Muscle layer of duodenum (tissue), 2 donors: Measurements from ENCODE around the gene KRTAP13-1.

Experiments
- H3K27ac ChIP-seq: one replicate; pipeline ENCODE4 v1.7.0; 2013; ENCODE audit warnings: mild to moderate bottlenecking, low read length
- H3K27me3 ChIP-seq: one replicate; pipeline ENCODE4 v1.7.0; 2013; ENCODE audit warnings: low read depth, mild to moderate bottlenecking, control low read depth, low read length
- H3K36me3 ChIP-seq, 2 donors: one replicate each; pipeline ENCODE4 v1.7.0; 2013; ENCODE audit warnings: low read length in 2 of 2, control low read depth in 1 of 2, mild to moderate bottlenecking in 1 of 2; ENCODE audit not compliant: insufficient read depth in 2 of 2, control insufficient read depth in 1 of 2
- H3K4me1 ChIP-seq, 2 donors: one replicate each; pipeline ENCODE4 v1.7.0; 2013; ENCODE audit warnings: low read length in 2 of 2, mild to moderate bottlenecking in 2 of 2, control low read depth in 1 of 2, moderate library complexity in 1 of 2; ENCODE audit not compliant: insufficient read depth in 2 of 2, control insufficient read depth in 1 of 2
- H3K4me3 ChIP-seq, 2 donors: one replicate each; pipeline ENCODE4 v1.7.0; 2013; ENCODE audit warnings: low read length in 2 of 2, low read depth in 1 of 2, mild to moderate bottlenecking in 1 of 2
- H3K9me3 ChIP-seq, 2 donors: one replicate each; pipeline ENCODE4 v1.7.0; 2013; ENCODE audit warnings: low read length in 2 of 2, control low read depth in 1 of 2, mild to moderate bottlenecking in 1 of 2; ENCODE audit not compliant: control insufficient read depth in 1 of 2
- donor health status: healthy.

Gene KRTAP13-1

GRCh38 chr21:30425826-30426225, 30.0 kb downstream of the KRTAP13-1 start, which contains the start of gene KRTAP13-3:
TSS of gene KRTAP13-3 (minus strand) at chr21:30425926. CDS start at chr21:30425912, 14 bp downstream.
- Histone ChIP-seq H3K27me3 (no peaks in the 10 kb centered on the region), H3K4me1 (no peaks in the 10 kb centered on the region), H3K9me3 (no peaks in the 10 kb centered on the region), H3K27ac (no peak within 1 kb of the TSS), H3K36me3 (no peaks in the 10 kb centered on the region), H3K4me3 (no peak within 1 kb of the TSS)

GRCh38 chr21:30426731-30427130, 30.9 kb downstream of the KRTAP13-1 start:
- Histone ChIP-seq H3K9me3 (no peaks in the 10 kb centered on the region), H3K4me3 (no peak overlapping the region), H3K36me3 (no peaks in the 10 kb centered on the region), H3K27ac (no peak overlapping the region), H3K4me1 (no peaks in the 10 kb centered on the region), H3K27me3 (no peaks in the 10 kb centered on the region)

- no peaks in the 10 kb centered on the region for H3K27me3 ChIP-seq
- H3K36me3 ChIP-seq: no peaks in the 10 kb centered on the region
- no peak within 1 kb of the TSS for H3K4me3 ChIP-seq
- H3K9me3 ChIP-seq: no peaks in the 10 kb centered on the region
- H3K27ac ChIP-seq: no peak within 1 kb of the TSS
- H3K4me1 ChIP-seq: no peaks in the 10 kb centered on the region
Measured at GRCh38 chr21:30430170-30430655, 34.4 kb downstream of the KRTAP13-1 start, which contains the start of gene KRTAP13-4. TSS of gene KRTAP13-4 (plus strand) at chr21:30430220. CDS start at chr21:30430276, 56 bp downstream.

GRCh38 chr21:30434033-30434631, 38.3 kb downstream of the KRTAP13-1 start:
- Histone ChIP-seq H3K4me1 (no peaks in the 10 kb centered on the region), H3K27me3 (no peaks in the 10 kb centered on the region), H3K27ac (no peak overlapping the region), H3K4me3 (no peak overlapping the region), H3K9me3 (no peaks in the 10 kb centered on the region), H3K36me3 (no peaks in the 10 kb centered on the region)

- no peak overlapping the region for H3K27ac ChIP-seq
- no peaks in the 10 kb centered on the region for H3K27me3 ChIP-seq
- no peaks in the 10 kb centered on the region for H3K4me1 ChIP-seq
- no peaks in the 10 kb centered on the region for H3K36me3 ChIP-seq
- H3K9me3 ChIP-seq: no peaks in the 10 kb centered on the region
- H3K4me3 ChIP-seq: no peak overlapping the region
Measured at GRCh38 chr21:30437010-30437565, 41.3 kb downstream of the KRTAP13-1 start.

- H3K27ac ChIP-seq: no peak within 1 kb of the TSS
- no peak within 1 kb of the TSS for H3K4me3 ChIP-seq
- no peaks in the 10 kb centered on the region for H3K4me1 ChIP-seq
- H3K27me3 ChIP-seq: no peaks in the 10 kb centered on the region
- no peaks in the 10 kb centered on the region for H3K9me3 ChIP-seq
- H3K36me3 ChIP-seq: no peaks in the 10 kb centered on the region
Measured at GRCh38 chr21:30439975-30440374, 44.1 kb downstream of the KRTAP13-1 start, which contains the start of gene KRTAP15-1. TSS of gene KRTAP15-1 (plus strand) at chr21:30440275. CDS start at chr21:30440328, 53 bp downstream.

- Histone ChIP-seq H3K27me3 (no peaks in the 10 kb centered on the region), H3K4me3 (no peak overlapping the region), H3K9me3 (no peaks in the 10 kb centered on the region), H3K36me3 (no peaks in the 10 kb centered on the region), H3K27ac (no peak overlapping the region), H3K4me1 (no peaks in the 10 kb centered on the region)
Measured at GRCh38 chr21:30443226-30443625, 47.4 kb downstream of the KRTAP13-1 start.

- no peaks in the 10 kb centered on the region for H3K36me3 ChIP-seq
- no peaks in the 10 kb centered on the region for H3K27me3 ChIP-seq
- H3K9me3 ChIP-seq: no peaks in the 10 kb centered on the region
- H3K4me3 ChIP-seq: no peak overlapping the region
- no peaks in the 10 kb centered on the region for H3K4me1 ChIP-seq
- H3K27ac ChIP-seq: no peak overlapping the region
Measured at GRCh38 chr21:30444204-30444603, 48.4 kb downstream of the KRTAP13-1 start.
